Hepatocyte (in vitro differentiated cells): ENCODE data around the gene CRY1. TPM values are rescaled to one million over a fixed set of nuclear protein-coding genes. Genes with fewer than 3 reads are reported as not detected.

Source experiments
- DNase-seq: peaks from one replicate; pipeline ENCODE4 v3.0.0-alpha.2; 2016; ENCODE audit warnings: low spot score
- H2AFZ ChIP-seq: fragments of 200-600 bp; sonication (generic); 2 replicates; pipeline ENCODE4 v1.6.0; 2016; ENCODE audit warnings: antibody characterized with exemption, mild to moderate bottlenecking
- H3K27ac ChIP-seq: fragments of 200-600 bp; sonication (generic); 2 replicates; pipeline ENCODE4 v1.5.1; 2016; ENCODE audit warnings: mild to moderate bottlenecking
- H3K27me3 ChIP-seq: fragments of 200-600 bp; sonication (generic); 2 replicates; pipeline ENCODE4 v1.6.1; 2016
- H3K36me3 ChIP-seq: fragments of 200-600 bp; sonication (generic); replicated peaks from 2 replicates; pipeline ENCODE4 v1.5.1; 2016; ENCODE audit warnings: low read depth; ENCODE audit not compliant: insufficient read depth
- H3K4me1 ChIP-seq: fragments of 200-600 bp; sonication (generic); 2 replicates; pipeline ENCODE4 v1.5.1; 2016; ENCODE audit warnings: mild to moderate bottlenecking, moderate library complexity; ENCODE audit not compliant: insufficient read depth
- H3K4me2 ChIP-seq: fragments of 200-600 bp; sonication (generic); 2 replicates; pipeline ENCODE4 v1.6.0; 2016
- H3K4me3 ChIP-seq: fragments of 200-600 bp; sonication (generic); 2 replicates; pipeline ENCODE4 v1.5.1; 2016; ENCODE audit warnings: mild to moderate bottlenecking
- H3K79me2 ChIP-seq: fragments of 200-600 bp; sonication (generic); 2 replicates; pipeline ENCODE4 v1.6.0; 2017; ENCODE audit warnings: mild to moderate bottlenecking
- H3K9me2 ChIP-seq: fragments of 200-600 bp; sonication (generic); replicated peaks from 2 replicates; pipeline ENCODE4 v1.6.0; 2017; ENCODE audit warnings: mild to moderate bottlenecking; ENCODE audit not compliant: insufficient read depth
- H3K9me3 ChIP-seq: fragments of 200-600 bp; sonication (generic); 2 replicates; pipeline ENCODE4 v1.5.1; 2016; ENCODE audit warnings: low read depth, mild to moderate bottlenecking
- H4K20me1 ChIP-seq: fragments of 200-600 bp; sonication (generic); 2 replicates; pipeline ENCODE4 v1.6.0; 2016; ENCODE audit warnings: mild to moderate bottlenecking; ENCODE audit not compliant: insufficient read depth, poor library complexity, severe bottlenecking
- EZH2 ChIP-seq: fragments of 200-600 bp; sonication (generic); IDR thresholded peaks from 2 replicates; pipeline ENCODE4 v1.6.1; 2016; ENCODE audit warnings: antibody characterized with exemption, mild to moderate bottlenecking, borderline replicate concordance
- EZH2phosphoT487 ChIP-seq: fragments of 200-600 bp; sonication (generic); IDR thresholded peaks from one replicate; pipeline ENCODE4 v1.6.1; 2018; ENCODE audit warnings: antibody characterized with exemption, mild to moderate bottlenecking, low read depth, moderate library complexity; ENCODE audit not compliant: unreplicated experiment, severe bottlenecking
- WGBS: methylation state at CpG from one replicate; pipeline ENCODE4 v1.1.6; 2016; ENCODE audit warnings: low lambda C conversion rate; ENCODE audit errors: missing lambda C conversion rate; 5-methylcytosine and 5-hydroxymethylcytosine counted together
- polyA plus RNA-seq: library from polyadenylated mRNA; unstranded; fragments of >200 nt; fragmentation: Nextera tagmentation; extraction: Ambion mirVana; gene quantifications from 2 replicates; pipeline ENCODE4 v1.2.1, GENCODE V29; 2016
- total RNA-seq: library from RNA; depleted of rRNA; stranded (reverse); fragments of >200 nt; gene quantifications from 2 replicates; pipeline ENCODE4 v1.2.3, GENCODE V29; 2014
- TF ChIP-seq, protein P1 (sequence below): fragments of 200-600 bp; sonication (generic); IDR thresholded peaks from 2 replicates; pipeline ENCODE4 v1.5.1; 2016; ENCODE audit warnings: antibody characterized with exemption, mild to moderate bottlenecking; ENCODE audit not compliant: poor library complexity

CRY1 gene
- total and polyA plus RNA-seq, 2 experiments from 2014 or later = 29.1 to 34.6 TPM

DNA sequence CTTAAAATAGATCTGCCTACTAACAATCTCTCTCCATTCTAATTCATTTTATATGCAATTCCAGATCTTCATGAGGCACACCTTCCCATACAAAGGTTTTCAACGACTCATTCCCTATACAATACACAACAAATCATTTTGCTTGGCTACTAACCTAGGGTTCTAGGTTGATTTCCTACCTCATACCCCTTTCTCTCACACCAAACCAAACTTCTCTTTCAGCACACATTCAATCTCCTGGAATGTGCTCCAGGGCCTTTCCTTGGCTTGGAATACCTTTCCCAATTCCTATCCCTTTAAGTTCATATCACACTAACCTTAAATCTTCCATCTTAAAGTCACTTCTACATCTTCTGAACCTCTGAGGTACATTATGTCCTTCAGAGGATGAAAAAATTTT lies 67.7 kb downstream of the CRY1 start:
- H2AFZ ChIP-seq = no peak overlapping the region
- H3K4me3 ChIP-seq = no peak overlapping the region
- no peak for DNase-seq
- TF ChIP-seq EZH2phosphoT487 (no peak), EZH2 (no peak)
- TF ChIP-seq, protein P1, sequence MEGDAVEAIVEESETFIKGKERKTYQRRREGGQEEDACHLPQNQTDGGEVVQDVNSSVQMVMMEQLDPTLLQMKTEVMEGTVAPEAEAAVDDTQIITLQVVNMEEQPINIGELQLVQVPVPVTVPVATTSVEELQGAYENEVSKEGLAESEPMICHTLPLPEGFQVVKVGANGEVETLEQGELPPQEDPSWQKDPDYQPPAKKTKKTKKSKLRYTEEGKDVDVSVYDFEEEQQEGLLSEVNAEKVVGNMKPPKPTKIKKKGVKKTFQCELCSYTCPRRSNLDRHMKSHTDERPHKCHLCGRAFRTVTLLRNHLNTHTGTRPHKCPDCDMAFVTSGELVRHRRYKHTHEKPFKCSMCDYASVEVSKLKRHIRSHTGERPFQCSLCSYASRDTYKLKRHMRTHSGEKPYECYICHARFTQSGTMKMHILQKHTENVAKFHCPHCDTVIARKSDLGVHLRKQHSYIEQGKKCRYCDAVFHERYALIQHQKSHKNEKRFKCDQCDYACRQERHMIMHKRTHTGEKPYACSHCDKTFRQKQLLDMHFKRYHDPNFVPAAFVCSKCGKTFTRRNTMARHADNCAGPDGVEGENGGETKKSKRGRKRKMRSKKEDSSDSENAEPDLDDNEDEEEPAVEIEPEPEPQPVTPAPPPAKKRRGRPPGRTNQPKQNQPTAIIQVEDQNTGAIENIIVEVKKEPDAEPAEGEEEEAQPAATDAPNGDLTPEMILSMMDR = no peak
- H3K9me2 ChIP-seq = no peaks in the 10 kb centered on the region
- no peaks in the 10 kb centered on the region for H4K20me1 ChIP-seq
- no peak overlapping the region for H3K27ac ChIP-seq
- H3K27me3 ChIP-seq = no peaks in the 10 kb centered on the region
- peaks cover 17% of the 10 kb centered on the region for H3K4me1 ChIP-seq
- H3K36me3 ChIP-seq = no peaks in the 10 kb centered on the region
- H3K9me3 ChIP-seq = no peaks in the 10 kb centered on the region
- H3K4me2 ChIP-seq = no peak overlapping the region
- peaks cover 30% of the 10 kb centered on the region for H3K79me2 ChIP-seq
- 96% methylated on average over 1 of the region's 1 CpG for WGBS

DNA sequence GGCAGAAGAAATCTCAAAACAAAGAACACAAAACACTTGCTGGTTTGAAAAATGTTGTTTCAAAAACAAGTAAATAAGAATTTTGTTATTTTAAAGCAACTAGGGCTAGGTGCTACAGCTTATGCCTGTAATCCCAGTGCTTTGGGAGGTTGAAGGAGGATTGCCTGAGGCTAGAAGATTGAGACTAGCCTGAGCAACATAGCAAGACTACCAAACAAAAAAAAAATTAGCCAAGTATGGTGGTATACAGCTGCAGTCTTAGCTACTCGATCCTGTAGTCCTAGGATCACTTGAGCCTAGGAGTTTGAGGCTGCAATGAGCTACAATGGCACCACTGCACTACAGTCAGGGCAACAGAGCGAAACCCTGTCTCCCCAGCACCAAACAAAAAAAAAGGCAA lies 73.8 kb downstream of the CRY1 start:
- Histone ChIP-seq H4K20me1 (no peaks in the 10 kb centered on the region), H3K79me2 (peaks cover 2% of the 10 kb centered on the region), H3K4me2 (no peak overlapping the region), H3K27ac (no peak overlapping the region), H3K4me1 (no peaks in the 10 kb centered on the region), H3K9me2 (no peaks in the 10 kb centered on the region), H2AFZ (no peak overlapping the region), H3K27me3 (no peaks in the 10 kb centered on the region), H3K36me3 (no peaks in the 10 kb centered on the region), H3K9me3 (no peaks in the 10 kb centered on the region), H3K4me3 (no peak overlapping the region)
- TF ChIP-seq, protein P1 = no peak
- TF ChIP-seq EZH2phosphoT487 (no peak), EZH2 (no peak)
- WGBS = 96% methylated on average over 2 of the region's 2 CpGs
- no peak for DNase-seq

DNA sequence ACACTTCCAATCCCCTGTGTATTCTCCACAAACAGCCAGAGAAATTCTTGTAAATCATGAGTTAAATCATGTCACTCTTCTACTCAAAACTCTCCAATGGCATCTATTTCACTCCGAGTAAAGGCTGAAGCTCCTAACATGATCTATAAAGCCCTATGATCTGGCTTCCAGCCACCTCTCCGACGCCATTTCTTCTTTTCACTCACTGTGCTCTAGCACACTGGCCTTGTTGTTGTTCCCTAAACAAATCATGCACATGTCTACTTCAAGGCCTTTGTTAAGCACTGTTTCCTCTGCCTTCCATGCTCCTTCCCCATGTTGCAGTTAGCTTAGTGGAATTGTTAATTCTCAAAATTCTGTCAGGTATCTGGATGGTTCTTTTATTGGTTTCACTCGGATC lies 76.3 kb downstream of the CRY1 start:
- H3K27me3 ChIP-seq = no peaks in the 10 kb centered on the region

More for the DNA sequence above, 76.3 kb downstream of the CRY1 start:
- no peak overlapping the region for H3K27ac ChIP-seq
- no peaks in the 10 kb centered on the region for H4K20me1 ChIP-seq
- no peak overlapping the region for H2AFZ ChIP-seq
- no peaks in the 10 kb centered on the region for H3K36me3 ChIP-seq
- H3K9me2 ChIP-seq = no peaks in the 10 kb centered on the region
- no peak for TF ChIP-seq EZH2
- TF ChIP-seq EZH2phosphoT487 = no peak
- TF ChIP-seq, protein P1 = no peak
- H3K9me3 ChIP-seq = no peaks in the 10 kb centered on the region
- no peak overlapping the region for H3K4me2 ChIP-seq
- no peaks in the 10 kb centered on the region for H3K79me2 ChIP-seq
- H3K4me3 ChIP-seq = no peak overlapping the region
- H3K4me1 ChIP-seq = no peaks in the 10 kb centered on the region
- WGBS = 94% methylated on average over 4 of the region's 4 CpGs
- DNase-seq = no peak
